Nephron progenitor cell (in vitro differentiated cells): ENCODE data around the gene ZNF672.
"Not testable (repeated sequence)": the region's sequence is repeated elsewhere in the genome, so short reads cannot be mapped to it uniquely, and the experiment has no call there.

Experiments used
- DNase-seq: peaks from one replicate; pipeline ENCODE4 v3.0.0; 2021
- H3K27ac Mint-ChIP-seq: 2 replicates; pipeline ENCODE4 v1.8.0; 2021; ENCODE audit warnings: mild to moderate bottlenecking, moderate library complexity, mixed read lengths
- H3K27me3 Mint-ChIP-seq: 2 replicates; pipeline ENCODE4 v1.8.0; 2021; ENCODE audit warnings: mild to moderate bottlenecking, low read depth, mixed read lengths; ENCODE audit not compliant: poor library complexity
- H3K36me3 Mint-ChIP-seq: 2 replicates; pipeline ENCODE4 v1.8.0; 2021; ENCODE audit warnings: low read depth, mixed read lengths
- H3K4me1 Mint-ChIP-seq: 2 replicates; pipeline ENCODE4 v1.8.0; 2021; ENCODE audit warnings: mixed read lengths
- H3K4me3 Mint-ChIP-seq: 2 replicates; pipeline ENCODE4 v1.8.0; 2021; ENCODE audit warnings: mild to moderate bottlenecking, moderate library complexity, mixed read lengths
- H3K9me3 Mint-ChIP-seq: 2 replicates; pipeline ENCODE4 v1.8.0; 2021; ENCODE audit warnings: mild to moderate bottlenecking, moderate library complexity, mixed read lengths
- CTCF ChIP-seq: fragments of 200-600 bp; sonication (generic); IDR thresholded peaks from 2 replicates; pipeline ENCODE4 v1.5.0; 2021; ENCODE audit warnings: antibody characterized with exemption

The ZNF672 gene

GRCh38 chr1:248825573-248825908, 12.5 kb upstream of the ZNF672 start:
- Mint-ChIP-seq H3K36me3 (peaks cover 18% of the 10 kb centered on the region), H3K4me3 (peak overlapping the region; percentile 99), H3K9me3 (no peaks in the 10 kb centered on the region), H3K27me3 (peaks cover 15% of the 10 kb centered on the region), H3K4me1 (peaks cover 49% of the 10 kb centered on the region), H3K27ac (peak overlapping the region; percentile 100)
- peak; percentile 45 for DNase-seq
- no peak for TF ChIP-seq CTCF

- TF ChIP-seq CTCF = peak; percentile 34
- H3K4me3 Mint-ChIP-seq = peak within 1 kb of the TSS; percentile 99
- H3K4me1 Mint-ChIP-seq = peaks cover 49% of the 10 kb centered on the region
- peaks cover 18% of the 10 kb centered on the region for H3K36me3 Mint-ChIP-seq
- H3K9me3 Mint-ChIP-seq = peaks cover 2% of the 10 kb centered on the region
- H3K27ac Mint-ChIP-seq = peak within 1 kb of the TSS; percentile 100
- H3K27me3 Mint-ChIP-seq = peaks cover 17% of the 10 kb centered on the region
- peak; percentile 84 for DNase-seq
Measured at GRCh38 chr1:248825909-248826760, 11.9 kb upstream of the ZNF672 start, which contains the start of gene SH3BP5L. Gene SH3BP5L (minus strand): TSS chr1:248825915. CDS start chr1:248824935, 980 bp downstream.

- TF ChIP-seq CTCF = no peak
- no peak overlapping the region for H3K4me3 Mint-ChIP-seq
- H3K4me1 Mint-ChIP-seq = peaks cover 29% of the 10 kb centered on the region
- H3K9me3 Mint-ChIP-seq = peaks cover 6% of the 10 kb centered on the region
- peaks cover 30% of the 10 kb centered on the region for H3K27me3 Mint-ChIP-seq
- H3K36me3 Mint-ChIP-seq = peaks cover 9% of the 10 kb centered on the region
- H3K27ac Mint-ChIP-seq = no peak overlapping the region
- DNase-seq = no peak
Measured at GRCh38 chr1:248828845-248829244, 9.2 kb upstream of the ZNF672 start.

GRCh38 chr1:248830718-248831017, 7.4 kb upstream of the ZNF672 start:
- H3K27me3 Mint-ChIP-seq = peaks cover 26% of the 10 kb centered on the region

GRCh38 chr1:248831842-248832241, 6.2 kb upstream of the ZNF672 start:
- H3K27ac Mint-ChIP-seq = no peak overlapping the region
- peaks cover 26% of the 10 kb centered on the region for H3K27me3 Mint-ChIP-seq
- H3K4me1 Mint-ChIP-seq = peaks cover 8% of the 10 kb centered on the region
- H3K36me3 Mint-ChIP-seq = no peaks in the 10 kb centered on the region
- no peak for TF ChIP-seq CTCF
- DNase-seq = no peak
- no peak overlapping the region for H3K4me3 Mint-ChIP-seq
- H3K9me3 Mint-ChIP-seq = peaks cover 6% of the 10 kb centered on the region

More at GRCh38 chr1:248830718-248831017, 7.4 kb upstream of the ZNF672 start:
- H3K27ac Mint-ChIP-seq, DNase-seq, H3K9me3 Mint-ChIP-seq, H3K4me3 Mint-ChIP-seq, H3K36me3 Mint-ChIP-seq: not testable (repeated sequence)
- peaks cover 11% of the 10 kb centered on the region for H3K4me1 Mint-ChIP-seq

- no peak for DNase-seq
- Mint-ChIP-seq H3K27ac (no peak overlapping the region), H3K27me3 (peaks cover 19% of the 10 kb centered on the region), H3K9me3 (peaks cover 6% of the 10 kb centered on the region), H3K36me3 (no peaks in the 10 kb centered on the region), H3K4me1 (peaks cover 6% of the 10 kb centered on the region), H3K4me3 (no peak overlapping the region)
- TF ChIP-seq CTCF = no peak
Measured at GRCh38 chr1:248834343-248834940, 3.6 kb upstream of the ZNF672 start.
